Astrocyte (in vitro differentiated cells and primary cell): ENCODE measurements around the gene SV2C. TPM values are rescaled to one million over a fixed set of nuclear protein-coding genes. Genes with fewer than 3 reads are reported as not detected.

Experiments
- DNase-seq: peaks from one replicate; pipeline ENCODE4 v3.0.0-alpha.2; 2010; ENCODE audit warnings: low read depth
- FAIRE-seq: peaks from 2 replicates; lab custom pipeline; 2011; peaks lifted over from hg19 to GRCh38; lab: Jason Lieb, UNC
- H2AFZ ChIP-seq: 2 replicates; pipeline ENCODE4 v1.6.0; 2012; ENCODE audit warnings: low read depth, low read length, inconsistent platforms
- H3K27ac ChIP-seq: 2 replicates; pipeline ENCODE4 v1.5.1; 2011; ENCODE audit warnings: low read depth, low read length, inconsistent platforms
- H3K27me3 ChIP-seq: 2 replicates; pipeline ENCODE4 v1.6.0; 2011; ENCODE audit warnings: low read length, inconsistent platforms; ENCODE audit not compliant: insufficient read depth
- H3K36me3 ChIP-seq: 2 replicates; pipeline ENCODE4 v1.5.1; 2011; ENCODE audit warnings: low read length, inconsistent platforms; ENCODE audit not compliant: insufficient read depth
- H3K4me1 ChIP-seq: 2 replicates; pipeline ENCODE4 v1.5.1; 2011; ENCODE audit warnings: low read length, inconsistent platforms; ENCODE audit not compliant: insufficient read depth
- H3K4me2 ChIP-seq: 2 replicates; pipeline ENCODE4 v1.6.0; 2012; ENCODE audit warnings: low read length, inconsistent platforms
- H3K4me3 ChIP-seq: 2 replicates; pipeline ENCODE4 v1.5.1; 2011; ENCODE audit warnings: low read depth, mild to moderate bottlenecking, low read length, inconsistent platforms; ENCODE audit not compliant: insufficient read depth
- H3K79me2 ChIP-seq: 2 replicates; pipeline ENCODE4 v1.6.0; 2012; ENCODE audit warnings: mild to moderate bottlenecking, low read length, inconsistent platforms; ENCODE audit not compliant: insufficient read depth
- H3K9ac ChIP-seq: 2 replicates; pipeline ENCODE4 v1.6.0; 2012; ENCODE audit warnings: mild to moderate bottlenecking, low read length, inconsistent platforms
- H3K9me3 ChIP-seq: 2 replicates; pipeline ENCODE4 v1.5.1; 2012; ENCODE audit warnings: low read depth, mild to moderate bottlenecking, low read length, inconsistent platforms; ENCODE audit not compliant: insufficient read depth
- H4K20me1 ChIP-seq: 2 replicates; pipeline ENCODE4 v1.6.0; 2012; ENCODE audit warnings: low read length, inconsistent platforms; ENCODE audit not compliant: insufficient read depth
- H3K27ac Mint-ChIP-seq: one replicate; pipeline ENCODE4 v1.8.0; 2021; ENCODE audit warnings: mild to moderate bottlenecking, mixed read lengths; ENCODE audit not compliant: unreplicated experiment
- H3K27me3 Mint-ChIP-seq: one replicate; pipeline ENCODE4 v1.8.0; 2021; ENCODE audit warnings: low read depth, mixed read lengths; ENCODE audit not compliant: unreplicated experiment
- H3K36me3 Mint-ChIP-seq: one replicate; pipeline ENCODE4 v1.8.0; 2021; ENCODE audit warnings: low read depth, mixed read lengths; ENCODE audit not compliant: unreplicated experiment
- H3K4me1 Mint-ChIP-seq: one replicate; pipeline ENCODE4 v1.8.0; 2021; ENCODE audit warnings: low read depth, mixed read lengths; ENCODE audit not compliant: unreplicated experiment
- H3K4me3 Mint-ChIP-seq: one replicate; pipeline ENCODE4 v1.8.0; 2021; ENCODE audit warnings: mild to moderate bottlenecking, moderate library complexity, mixed read lengths; ENCODE audit not compliant: unreplicated experiment
- H3K9me3 Mint-ChIP-seq: one replicate; pipeline ENCODE4 v1.8.0; 2021; ENCODE audit warnings: mild to moderate bottlenecking, mixed read lengths; ENCODE audit not compliant: unreplicated experiment
- EZH2 ChIP-seq: IDR thresholded peaks from 2 replicates; pipeline ENCODE4 v1.6.1; 2012; ENCODE audit warnings: mild to moderate bottlenecking, low read length, inconsistent platforms; ENCODE audit not compliant: insufficient read depth
- total RNA-seq: library from RNA; stranded (reverse); gene quantifications from 2 replicates; pipeline ENCODE4 v1.2.1, GENCODE V29; 2021
- TF ChIP-seq, protein P1 (sequence below): IDR thresholded peaks from 2 replicates; pipeline ENCODE4 v1.5.1; 2011; ENCODE audit warnings: low read depth, mild to moderate bottlenecking, inconsistent platforms, low read length, moderate library complexity; ENCODE audit not compliant: insufficient read depth

SV2C gene
- total RNA-seq, 1 donor from 2014 or later, result 0.05 TPM

DNA sequence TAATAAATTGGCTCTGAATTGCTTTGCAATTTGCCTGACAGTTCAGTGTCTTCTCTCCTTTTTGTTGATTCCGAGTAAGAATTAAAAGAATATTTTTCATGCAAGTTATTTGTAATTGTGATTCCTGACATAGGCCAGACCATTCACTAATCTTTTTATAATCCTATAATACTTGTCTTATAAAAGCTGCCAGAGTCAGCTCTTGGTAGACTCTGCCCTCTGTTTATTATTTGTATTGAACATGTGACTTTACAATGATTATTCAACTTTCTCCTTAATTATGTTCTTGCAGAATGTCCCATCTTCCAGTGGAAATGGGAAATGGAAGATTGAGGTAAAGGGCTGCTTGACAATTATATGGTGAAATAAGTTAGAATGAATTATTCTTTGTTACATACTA, 121.0 kb downstream of the SV2C start:
- H3K9me3 ChIP-seq, result no peaks in the 10 kb centered on the region
- H2AFZ ChIP-seq, result no peak overlapping the region
- H3K79me2 ChIP-seq, result no peaks in the 10 kb centered on the region
- no peak overlapping the region for H3K4me3 Mint-ChIP-seq
- H3K4me1 ChIP-seq, result no peaks in the 10 kb centered on the region
- no peak overlapping the region for H3K4me2 ChIP-seq
- H3K4me1 Mint-ChIP-seq, result peaks cover 11% of the 10 kb centered on the region
- H3K27me3 Mint-ChIP-seq, result no peaks in the 10 kb centered on the region
- TF ChIP-seq, protein P1, sequence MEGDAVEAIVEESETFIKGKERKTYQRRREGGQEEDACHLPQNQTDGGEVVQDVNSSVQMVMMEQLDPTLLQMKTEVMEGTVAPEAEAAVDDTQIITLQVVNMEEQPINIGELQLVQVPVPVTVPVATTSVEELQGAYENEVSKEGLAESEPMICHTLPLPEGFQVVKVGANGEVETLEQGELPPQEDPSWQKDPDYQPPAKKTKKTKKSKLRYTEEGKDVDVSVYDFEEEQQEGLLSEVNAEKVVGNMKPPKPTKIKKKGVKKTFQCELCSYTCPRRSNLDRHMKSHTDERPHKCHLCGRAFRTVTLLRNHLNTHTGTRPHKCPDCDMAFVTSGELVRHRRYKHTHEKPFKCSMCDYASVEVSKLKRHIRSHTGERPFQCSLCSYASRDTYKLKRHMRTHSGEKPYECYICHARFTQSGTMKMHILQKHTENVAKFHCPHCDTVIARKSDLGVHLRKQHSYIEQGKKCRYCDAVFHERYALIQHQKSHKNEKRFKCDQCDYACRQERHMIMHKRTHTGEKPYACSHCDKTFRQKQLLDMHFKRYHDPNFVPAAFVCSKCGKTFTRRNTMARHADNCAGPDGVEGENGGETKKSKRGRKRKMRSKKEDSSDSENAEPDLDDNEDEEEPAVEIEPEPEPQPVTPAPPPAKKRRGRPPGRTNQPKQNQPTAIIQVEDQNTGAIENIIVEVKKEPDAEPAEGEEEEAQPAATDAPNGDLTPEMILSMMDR, result no peak
- no peak for DNase-seq
- no peaks in the 10 kb centered on the region for H3K36me3 ChIP-seq
- H3K27ac Mint-ChIP-seq, result no peak overlapping the region
- H3K27ac ChIP-seq, result no peak overlapping the region
- H3K27me3 ChIP-seq, result no peaks in the 10 kb centered on the region
- no peaks in the 10 kb centered on the region for H4K20me1 ChIP-seq
- H3K36me3 Mint-ChIP-seq, result no peaks in the 10 kb centered on the region
- FAIRE-seq, result no peak
- H3K4me3 ChIP-seq, result no peak overlapping the region
- H3K9me3 Mint-ChIP-seq, result no peaks in the 10 kb centered on the region
- H3K9ac ChIP-seq, result no peak overlapping the region

DNA sequence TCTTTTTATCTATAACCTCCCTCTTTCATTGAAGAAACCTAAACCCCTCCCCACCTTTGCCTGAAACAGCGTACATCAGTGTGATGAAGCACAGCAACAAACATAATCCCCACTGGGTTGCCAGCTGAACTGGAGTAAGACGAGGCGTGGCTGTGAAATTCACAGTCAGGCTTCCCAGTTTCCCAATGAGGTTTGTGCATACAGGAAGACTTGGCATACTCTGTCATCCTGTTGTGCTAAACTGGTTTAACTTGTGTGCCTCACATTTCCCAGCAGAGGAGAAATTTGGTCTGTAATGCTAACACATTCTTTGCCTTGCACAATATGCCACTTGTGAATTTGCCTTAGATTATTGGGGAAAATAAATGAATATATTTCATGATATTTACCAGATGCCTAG, 121.5 kb downstream of the SV2C start:
- H3K4me3 ChIP-seq, result no peak overlapping the region
- TF ChIP-seq, protein P1, result no peak
- no peak for TF ChIP-seq EZH2
- H3K4me2 ChIP-seq, result no peak overlapping the region
- H3K27ac ChIP-seq, result no peak overlapping the region
- H3K4me1 ChIP-seq, result no peaks in the 10 kb centered on the region
- no peaks in the 10 kb centered on the region for H3K27me3 ChIP-seq
- H3K9me3 Mint-ChIP-seq, result no peaks in the 10 kb centered on the region
- H3K4me1 Mint-ChIP-seq, result peaks cover 7% of the 10 kb centered on the region
- no peaks in the 10 kb centered on the region for H3K36me3 Mint-ChIP-seq
- no peaks in the 10 kb centered on the region for H3K36me3 ChIP-seq
- DNase-seq, result no peak
- peaks cover 2% of the 10 kb centered on the region for H3K9me3 ChIP-seq
- no peak for FAIRE-seq
- no peaks in the 10 kb centered on the region for H3K27me3 Mint-ChIP-seq
- H3K4me3 Mint-ChIP-seq, result no peak overlapping the region
- H3K27ac Mint-ChIP-seq, result no peak overlapping the region
- no peaks in the 10 kb centered on the region for H4K20me1 ChIP-seq
- H2AFZ ChIP-seq, result no peak overlapping the region
- no peak overlapping the region for H3K9ac ChIP-seq
- H3K79me2 ChIP-seq, result no peaks in the 10 kb centered on the region

DNA sequence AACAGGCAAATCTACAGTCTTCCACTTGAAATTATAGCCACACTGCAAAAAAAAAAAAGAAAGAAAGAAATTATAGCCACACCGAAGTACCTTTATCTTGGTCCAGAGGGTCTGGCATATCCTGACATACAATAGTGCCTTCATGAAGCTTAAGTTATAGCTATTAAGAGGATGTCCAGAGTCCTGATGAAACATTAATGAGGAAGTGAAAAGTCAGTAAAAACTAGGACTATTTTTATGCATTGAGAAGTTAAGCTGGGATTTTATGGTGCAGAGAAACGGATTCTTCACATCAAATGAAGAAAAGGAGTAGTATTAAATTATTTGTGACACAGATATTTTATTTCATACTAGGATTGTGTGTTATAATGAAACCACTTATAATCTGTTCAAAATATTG, 123.9 kb downstream of the SV2C start:
- no peak overlapping the region for H3K4me3 Mint-ChIP-seq

More for the DNA sequence above, 123.9 kb downstream of the SV2C start:
- no peaks in the 10 kb centered on the region for H3K27me3 ChIP-seq
- FAIRE-seq (no peak), DNase-seq (no peak)
- peaks cover 5% of the 10 kb centered on the region for H3K9me3 ChIP-seq
- TF ChIP-seq, protein P1, result no peak
- TF ChIP-seq EZH2, result no peak
- H3K4me1 Mint-ChIP-seq, result no peaks in the 10 kb centered on the region
- no peak overlapping the region for H3K4me2 ChIP-seq
- no peak overlapping the region for H3K9ac ChIP-seq
- no peaks in the 10 kb centered on the region for H3K36me3 ChIP-seq
- H2AFZ ChIP-seq, result no peak overlapping the region
- H3K9me3 Mint-ChIP-seq, result no peaks in the 10 kb centered on the region
- H3K36me3 Mint-ChIP-seq, result no peaks in the 10 kb centered on the region
- no peaks in the 10 kb centered on the region for H4K20me1 ChIP-seq
- H3K4me1 ChIP-seq, result no peaks in the 10 kb centered on the region
- no peaks in the 10 kb centered on the region for H3K27me3 Mint-ChIP-seq
- no peaks in the 10 kb centered on the region for H3K79me2 ChIP-seq
- no peak overlapping the region for H3K4me3 ChIP-seq
- H3K27ac ChIP-seq, result no peak overlapping the region
- H3K27ac Mint-ChIP-seq, result no peak overlapping the region
